GM21423 (cell line): ENCODE results near the gene PGAP6.
"Not testable (repeated sequence)": the region's sequence is repeated elsewhere in the genome, so short reads cannot be mapped to it uniquely, and the experiment has no call there.

ENCODE experiments used
- ATAC-seq: cut with Tn5 transposase; IDR thresholded peaks from one replicate; pipeline ENCODE4 v1.9.1; 2021; ENCODE audit warnings: mild to moderate bottlenecking, moderate library complexity; ENCODE audit not compliant: unreplicated experiment

Gene PGAP6

GRCh38 chr16:351804-352520, 29.8 kb downstream of the PGAP6 start:
- peak; percentile 21 for ATAC-seq

DNA sequence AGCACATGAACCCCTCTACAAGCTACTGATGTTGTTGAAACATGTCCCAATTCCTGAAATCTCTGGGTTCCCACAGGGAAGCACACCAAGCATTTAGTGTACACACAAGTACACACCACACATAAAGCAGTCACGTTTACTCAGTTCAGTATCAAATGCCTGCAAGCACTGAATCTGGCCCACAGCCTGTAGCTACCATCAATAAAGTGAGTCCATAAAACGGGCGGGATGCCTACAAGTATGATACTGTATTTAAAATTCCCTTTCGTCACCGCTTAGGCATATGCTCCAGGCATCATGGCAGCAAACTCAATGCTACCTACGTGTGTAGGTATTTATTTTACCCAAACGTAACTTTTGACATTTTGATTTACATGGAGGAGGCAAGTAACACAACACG, 31.6 kb downstream of the PGAP6 start:
- ATAC-seq, result no peak

DNA sequence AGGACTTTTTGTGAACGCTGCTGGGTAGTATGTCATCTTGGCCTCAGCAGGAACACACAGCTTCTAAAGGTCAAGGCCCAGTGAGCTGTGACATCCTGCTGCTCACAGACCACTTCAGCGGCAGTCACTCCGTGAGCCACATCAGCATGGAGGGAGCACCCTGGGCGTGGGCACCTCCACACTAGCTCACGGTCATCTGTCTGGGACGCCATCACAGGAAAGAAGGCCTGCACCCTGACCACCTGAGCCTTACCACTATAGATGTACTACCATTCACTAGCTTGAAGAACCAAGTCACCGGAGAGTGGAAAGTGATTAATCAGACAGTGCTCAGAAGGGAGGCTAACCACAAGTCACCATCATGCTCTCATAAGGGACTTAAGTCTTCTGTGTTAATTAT, 32.6 kb downstream of the PGAP6 start:
- ATAC-seq, result peak; percentile 21

DNA sequence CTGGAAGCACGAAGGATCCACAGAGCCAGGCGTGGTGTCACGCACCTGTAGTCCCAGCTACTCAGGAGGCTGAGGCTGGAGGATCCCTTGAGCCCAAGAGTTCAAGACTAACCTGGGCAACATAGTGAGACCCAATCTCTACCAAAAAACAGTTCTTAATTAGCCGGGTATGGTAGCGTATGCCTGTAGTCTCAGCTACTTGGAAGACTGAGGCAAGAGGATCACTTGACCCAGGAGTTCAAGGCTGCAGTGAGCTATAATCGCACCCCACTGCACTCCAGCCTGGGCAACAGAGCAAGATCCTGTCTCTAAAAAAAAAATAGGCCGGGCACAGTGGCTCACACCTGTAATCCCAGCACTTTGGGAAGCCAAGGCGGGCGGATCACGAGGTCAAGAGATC, 33.3 kb downstream of the PGAP6 start:
- ATAC-seq, result not testable (repeated sequence)

- ATAC-seq, result no peak
These were observed 34.6 kb downstream of the PGAP6 start for GRCh38 chr16:347203-347602.

- no peak for ATAC-seq
These were observed 35.2 kb downstream of the PGAP6 start for GRCh38 chr16:346587-346986.

DNA sequence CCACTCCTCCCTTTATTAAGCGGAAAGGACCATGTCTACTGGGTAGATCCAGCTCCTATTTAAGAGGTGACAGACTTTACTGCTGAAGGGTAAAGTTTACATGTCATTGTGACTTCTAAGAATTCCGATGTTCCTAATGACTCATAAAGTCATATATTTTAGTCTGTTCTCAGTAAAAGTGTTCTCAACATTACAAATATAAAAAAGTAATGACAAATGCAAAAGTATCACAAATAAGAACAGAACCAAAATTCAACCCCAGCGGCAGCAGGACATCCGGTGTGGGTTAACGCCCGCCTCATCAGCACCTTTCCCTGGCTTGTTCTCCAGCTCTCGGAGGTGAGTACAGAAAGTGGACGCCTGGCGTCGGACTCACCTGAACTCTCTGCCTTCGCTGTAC, 36.0 kb downstream of the PGAP6 start:
- no peak for ATAC-seq

GRCh38 chr16:342455-343213, 39.1 kb downstream of the PGAP6 start:
- no peak for ATAC-seq

GRCh38 chr16:341974-342336, 39.8 kb downstream of the PGAP6 start:
- ATAC-seq, result not testable (repeated sequence)

DNA sequence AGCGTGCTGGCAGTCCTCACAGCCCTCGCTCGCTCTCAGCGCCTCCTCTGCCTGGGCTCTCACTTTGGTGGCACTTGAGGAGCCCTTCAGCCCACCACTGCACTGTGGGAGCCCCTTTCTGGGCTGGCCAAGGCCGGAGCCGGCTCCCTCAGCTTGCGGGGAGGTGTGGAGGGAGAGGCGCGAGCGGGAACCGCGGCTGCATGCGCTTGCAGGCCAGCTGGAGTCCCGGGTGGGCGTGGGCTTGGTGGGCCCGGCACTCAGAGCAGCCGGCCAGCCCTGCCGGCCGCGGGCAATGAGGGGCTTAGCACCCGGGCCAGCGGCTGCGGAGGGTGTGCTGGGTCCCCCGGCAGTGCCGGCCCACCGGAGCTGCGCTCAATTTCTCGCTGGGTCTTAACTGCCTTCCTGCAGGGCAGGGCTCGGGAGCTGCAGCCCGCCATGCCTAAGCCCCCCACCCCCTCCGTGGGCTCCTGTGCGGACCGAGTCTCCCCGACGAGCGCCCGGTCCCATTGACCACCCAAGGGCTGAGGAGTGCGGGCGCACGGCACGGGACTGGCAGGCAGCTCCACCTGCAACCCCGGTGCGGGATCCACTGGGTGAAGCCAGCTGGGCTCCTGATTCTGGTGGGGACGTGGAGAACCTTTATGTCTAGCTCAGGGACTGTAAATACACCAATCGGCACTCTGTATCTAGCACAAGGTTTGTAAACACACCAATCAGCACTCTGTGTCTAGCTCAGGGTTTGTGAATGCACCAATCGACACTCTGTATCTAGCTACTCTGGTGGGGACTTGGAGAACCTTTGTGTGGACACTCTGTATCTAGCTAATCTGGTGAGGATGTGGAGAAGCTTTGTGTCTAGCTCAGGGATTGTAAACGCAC, 40.4 kb downstream of the PGAP6 start:
- not testable (repeated sequence) for ATAC-seq

- no peak for ATAC-seq
These were observed 41.2 kb downstream of the PGAP6 start for GRCh38 chr16:340370-341091.

DNA sequence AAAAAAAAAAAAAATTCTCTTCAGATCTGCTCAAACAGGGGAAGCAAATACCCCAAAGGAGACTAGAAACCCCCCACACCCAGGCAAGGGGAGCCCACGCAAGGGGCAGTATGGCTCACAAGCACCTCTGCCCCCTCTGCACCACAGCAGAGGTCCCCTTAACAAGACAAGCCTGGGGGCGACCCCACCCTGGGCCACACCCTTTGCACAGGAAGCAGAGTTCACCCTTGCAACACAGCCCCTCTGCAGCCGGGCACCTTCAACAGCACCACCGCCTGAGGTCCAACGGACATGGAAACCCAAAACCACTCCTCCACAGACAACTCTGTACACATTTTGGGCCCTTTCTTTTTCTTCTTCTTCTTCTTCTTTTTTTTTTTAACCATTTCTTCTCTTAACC, 42.1 kb downstream of the PGAP6 start:
- ATAC-seq, result no peak

DNA sequence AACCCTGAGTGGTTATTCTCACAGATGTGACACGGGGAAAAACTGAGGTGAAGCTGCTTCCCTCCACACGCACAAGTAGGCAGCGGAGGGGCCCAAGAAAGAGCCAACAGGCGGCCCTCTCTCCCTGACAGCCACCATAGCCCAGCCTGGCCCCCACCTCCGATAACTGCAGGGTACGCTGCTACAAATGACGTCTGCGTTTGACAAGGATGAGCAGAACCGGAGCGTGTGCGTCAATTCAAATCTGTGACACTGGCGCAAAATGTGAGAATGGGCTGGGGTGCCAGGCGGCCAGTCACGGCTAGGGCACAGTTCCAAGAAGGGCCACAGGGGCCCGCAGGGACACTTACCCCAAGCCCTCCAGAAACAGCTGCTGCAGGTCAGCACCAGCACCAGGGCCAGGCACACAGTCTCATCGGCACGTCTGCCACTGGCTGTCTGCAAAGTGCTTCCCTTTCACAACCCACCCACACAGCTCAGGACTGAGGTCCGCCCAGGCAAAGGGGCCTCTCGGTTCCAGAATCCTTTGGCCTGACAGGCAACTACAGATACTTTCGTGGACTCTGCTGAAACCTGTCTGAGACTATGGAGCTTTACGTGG, 43.7 kb downstream of the PGAP6 start:
- ATAC-seq, result no peak

- no peak for ATAC-seq
These were observed 44.3 kb downstream of the PGAP6 start for GRCh38 chr16:337437-337836.

DNA sequence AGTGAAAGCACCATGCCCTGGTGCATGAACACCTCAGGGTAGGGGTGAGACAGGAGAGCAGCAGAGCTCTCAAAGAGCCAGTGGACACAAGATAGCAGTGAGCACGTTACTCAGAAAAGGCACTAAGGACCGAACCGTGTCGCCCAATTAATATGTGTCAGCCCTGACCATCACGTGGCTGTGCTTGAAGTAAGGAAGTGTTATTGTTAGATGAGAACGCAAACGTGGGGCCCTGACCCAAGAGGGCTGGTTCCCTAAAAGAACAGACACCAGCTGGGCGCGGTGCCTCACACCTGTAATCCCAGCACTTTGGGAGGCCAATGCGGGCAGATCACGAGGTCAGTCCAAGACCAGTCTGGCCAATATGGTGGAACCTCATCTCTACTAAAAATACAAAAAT, 45.5 kb downstream of the PGAP6 start:
- no peak for ATAC-seq

DNA sequence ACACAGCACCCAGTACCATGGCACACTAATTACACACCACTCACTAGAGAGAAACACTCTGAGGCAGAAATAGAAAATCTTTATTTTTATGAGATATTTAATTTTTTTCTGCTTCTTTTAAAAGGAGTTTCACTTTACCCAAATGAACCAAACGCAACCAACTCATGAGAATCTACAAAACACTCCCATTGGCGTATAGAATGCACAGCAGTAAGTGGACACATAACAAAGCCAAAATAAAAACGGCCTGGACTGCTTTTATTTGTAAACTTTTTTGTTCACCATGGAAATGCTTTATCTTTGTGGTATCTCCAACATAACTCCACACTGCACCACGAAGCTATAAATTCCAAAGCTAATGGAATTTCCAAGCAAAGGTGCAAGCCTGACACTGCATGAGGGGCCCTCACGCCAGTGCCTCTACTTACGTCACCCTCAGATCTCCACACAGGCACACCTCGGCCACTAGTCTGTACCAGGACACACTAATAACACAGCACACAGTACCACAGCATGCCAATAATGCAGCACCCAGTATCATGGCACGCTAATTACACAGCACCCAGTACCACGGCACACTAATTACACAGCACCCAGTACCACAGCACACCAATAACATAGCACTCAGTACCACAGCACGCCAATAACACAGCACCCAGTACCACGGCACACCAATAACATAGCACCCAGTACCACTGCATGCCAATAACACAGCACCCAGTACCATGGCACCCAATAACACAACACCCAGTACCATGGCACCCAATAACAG, 46.7 kb downstream of the PGAP6 start:
- not testable (repeated sequence) for ATAC-seq

DNA sequence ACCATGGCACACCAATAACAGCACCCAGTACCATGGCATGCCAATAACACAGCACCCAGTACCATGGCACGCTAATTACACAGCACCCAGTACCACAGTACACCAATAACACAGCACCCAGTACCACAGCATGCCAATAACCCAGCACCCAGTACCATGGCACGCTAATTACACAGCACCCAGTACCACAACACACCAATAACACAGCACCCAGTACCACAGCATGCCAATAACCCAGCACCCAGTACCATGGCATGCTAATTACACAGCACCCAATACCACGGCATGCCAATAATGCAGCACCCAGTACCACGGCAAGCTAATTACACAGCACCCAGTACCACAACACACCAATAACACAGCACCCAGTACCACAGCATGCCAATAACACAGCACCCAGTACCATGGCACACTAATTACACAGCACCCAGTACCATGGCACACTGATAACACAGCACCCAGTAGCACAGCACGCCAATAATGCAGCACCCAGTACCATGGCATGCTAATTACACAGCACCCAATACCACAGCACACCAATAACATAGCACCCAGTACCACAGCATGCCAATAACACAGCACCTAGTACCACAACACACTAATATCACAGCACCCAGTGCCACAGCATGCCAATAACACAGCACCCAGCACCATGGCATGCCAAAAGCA, 47.5 kb downstream of the PGAP6 start:
- ATAC-seq, result not testable (repeated sequence)

DNA sequence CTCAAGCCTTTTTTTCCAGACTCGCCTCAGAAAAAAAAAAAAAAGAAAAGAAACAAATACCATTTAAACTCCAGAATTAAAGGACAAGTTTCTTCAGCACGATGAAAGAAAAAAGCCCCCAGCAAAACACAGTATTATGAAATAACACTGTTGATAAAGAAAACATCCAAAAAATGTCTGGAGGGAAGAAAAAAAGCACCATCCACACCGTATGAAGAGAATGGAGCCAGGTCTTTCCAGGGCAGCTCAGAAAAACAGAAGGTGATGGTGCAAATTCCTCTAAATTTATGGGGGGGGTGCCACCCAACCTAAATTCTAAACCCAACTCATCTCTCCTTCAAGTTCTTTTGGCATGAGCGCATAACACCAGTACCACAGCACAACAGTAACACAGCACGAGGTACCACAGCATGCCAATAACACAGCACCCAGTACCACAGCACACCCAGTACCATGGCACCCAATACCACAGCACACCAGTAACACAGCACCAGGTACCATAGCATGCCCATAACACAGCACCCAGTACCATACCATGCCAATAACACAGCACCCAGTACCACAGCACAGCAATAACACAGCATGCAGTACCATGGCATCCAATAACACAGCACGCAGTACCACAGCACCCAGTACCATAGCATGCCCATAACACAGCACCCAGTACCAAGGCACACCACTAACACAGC, 48.2 kb downstream of the PGAP6 start:
- ATAC-seq, result no peak
